ENCODE results near the gene CPLX4.

DNA sequence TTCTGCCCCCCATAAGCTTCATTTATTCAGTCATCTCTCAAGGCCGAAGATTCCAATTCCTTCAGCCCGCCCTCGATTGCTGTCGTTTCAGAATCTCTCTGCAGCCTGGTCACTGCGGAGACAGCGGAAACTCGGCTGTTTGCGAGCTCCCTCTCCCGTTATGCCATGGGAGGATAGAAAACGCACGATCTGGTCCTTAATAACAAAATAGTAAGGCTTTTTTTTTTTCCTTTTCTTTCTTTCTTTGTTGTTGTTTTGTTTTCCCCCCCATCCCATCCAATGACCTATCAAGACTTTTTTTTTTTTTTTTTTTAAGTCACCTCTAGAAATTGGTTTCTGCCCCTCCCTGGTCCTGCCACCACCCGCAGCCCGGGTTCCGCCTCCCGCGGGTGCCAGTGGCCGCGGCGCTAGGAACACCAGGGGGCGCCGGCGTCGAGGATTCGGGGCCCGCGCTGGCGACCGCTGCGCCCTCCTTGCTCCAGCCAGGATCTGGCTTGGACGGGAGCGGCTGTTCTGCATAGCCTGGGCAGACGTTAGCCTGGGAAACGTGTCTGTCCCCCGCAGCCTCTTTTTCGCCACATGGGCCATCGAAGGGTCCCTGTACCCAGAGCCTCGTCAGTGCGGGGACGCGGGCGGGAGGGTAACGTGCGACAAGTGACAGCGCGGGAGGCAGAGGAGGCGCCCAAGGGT lies 10.1 kb downstream of the CPLX4 start:
- TF ChIP-seq, protein P1, sequence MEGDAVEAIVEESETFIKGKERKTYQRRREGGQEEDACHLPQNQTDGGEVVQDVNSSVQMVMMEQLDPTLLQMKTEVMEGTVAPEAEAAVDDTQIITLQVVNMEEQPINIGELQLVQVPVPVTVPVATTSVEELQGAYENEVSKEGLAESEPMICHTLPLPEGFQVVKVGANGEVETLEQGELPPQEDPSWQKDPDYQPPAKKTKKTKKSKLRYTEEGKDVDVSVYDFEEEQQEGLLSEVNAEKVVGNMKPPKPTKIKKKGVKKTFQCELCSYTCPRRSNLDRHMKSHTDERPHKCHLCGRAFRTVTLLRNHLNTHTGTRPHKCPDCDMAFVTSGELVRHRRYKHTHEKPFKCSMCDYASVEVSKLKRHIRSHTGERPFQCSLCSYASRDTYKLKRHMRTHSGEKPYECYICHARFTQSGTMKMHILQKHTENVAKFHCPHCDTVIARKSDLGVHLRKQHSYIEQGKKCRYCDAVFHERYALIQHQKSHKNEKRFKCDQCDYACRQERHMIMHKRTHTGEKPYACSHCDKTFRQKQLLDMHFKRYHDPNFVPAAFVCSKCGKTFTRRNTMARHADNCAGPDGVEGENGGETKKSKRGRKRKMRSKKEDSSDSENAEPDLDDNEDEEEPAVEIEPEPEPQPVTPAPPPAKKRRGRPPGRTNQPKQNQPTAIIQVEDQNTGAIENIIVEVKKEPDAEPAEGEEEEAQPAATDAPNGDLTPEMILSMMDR (IDR thresholded peaks at IDR 0.05), result peak; percentile 72 to 92 (median 79)
- no peak for TF ChIP-seq POLR2A (IDR thresholded peaks at IDR 0.05)

Data from heart left ventricle (tissue), 13 donors.